ENCODE results near the gene L1CAM. TPM values are rescaled to one million over a fixed set of nuclear protein-coding genes. Genes with fewer than 3 reads are reported as not detected.

The L1CAM gene
- total RNA-seq, 1 donor from 2014 or later: 122 TPM

DNA sequence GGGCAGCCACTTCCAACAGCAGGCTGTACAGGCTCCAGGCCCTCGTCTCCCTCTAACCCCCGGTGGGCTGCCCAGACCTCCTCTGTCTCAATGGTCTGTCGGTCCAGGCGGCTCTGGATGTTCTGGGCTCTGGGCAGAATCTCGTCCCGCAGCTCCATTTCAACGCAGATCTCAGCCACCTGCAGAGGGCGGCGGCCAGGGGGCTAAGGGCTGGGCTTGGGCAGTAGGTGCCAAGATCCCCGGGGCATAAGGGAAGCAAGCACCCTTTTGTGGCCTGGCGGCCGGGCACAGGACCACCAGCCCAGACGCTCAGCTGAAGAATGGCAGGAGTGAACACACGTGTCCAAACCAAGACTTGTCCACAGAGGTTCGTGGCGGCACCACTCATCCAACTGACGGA is 27.7 kb upstream of the L1CAM start:
- Histone ChIP-seq H3K27me3 (ENCODE audit: control insufficient read depth, insufficient read depth, low read length) (no peaks in the 10 kb centered on the region), H3K4me3 (ENCODE audit: low read depth, low read length) (no peak overlapping the region), H3K36me3 (ENCODE audit: control insufficient read depth, insufficient read depth, low read length) (no peaks in the 10 kb centered on the region)
- no peak for DNase-seq (ENCODE audit: low read depth)
- TF ChIP-seq, protein P1, sequence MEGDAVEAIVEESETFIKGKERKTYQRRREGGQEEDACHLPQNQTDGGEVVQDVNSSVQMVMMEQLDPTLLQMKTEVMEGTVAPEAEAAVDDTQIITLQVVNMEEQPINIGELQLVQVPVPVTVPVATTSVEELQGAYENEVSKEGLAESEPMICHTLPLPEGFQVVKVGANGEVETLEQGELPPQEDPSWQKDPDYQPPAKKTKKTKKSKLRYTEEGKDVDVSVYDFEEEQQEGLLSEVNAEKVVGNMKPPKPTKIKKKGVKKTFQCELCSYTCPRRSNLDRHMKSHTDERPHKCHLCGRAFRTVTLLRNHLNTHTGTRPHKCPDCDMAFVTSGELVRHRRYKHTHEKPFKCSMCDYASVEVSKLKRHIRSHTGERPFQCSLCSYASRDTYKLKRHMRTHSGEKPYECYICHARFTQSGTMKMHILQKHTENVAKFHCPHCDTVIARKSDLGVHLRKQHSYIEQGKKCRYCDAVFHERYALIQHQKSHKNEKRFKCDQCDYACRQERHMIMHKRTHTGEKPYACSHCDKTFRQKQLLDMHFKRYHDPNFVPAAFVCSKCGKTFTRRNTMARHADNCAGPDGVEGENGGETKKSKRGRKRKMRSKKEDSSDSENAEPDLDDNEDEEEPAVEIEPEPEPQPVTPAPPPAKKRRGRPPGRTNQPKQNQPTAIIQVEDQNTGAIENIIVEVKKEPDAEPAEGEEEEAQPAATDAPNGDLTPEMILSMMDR (IDR thresholded peaks at IDR 0.05; ENCODE audit: insufficient read depth, low read length, poor library complexity, severe bottlenecking): no peak

DNA sequence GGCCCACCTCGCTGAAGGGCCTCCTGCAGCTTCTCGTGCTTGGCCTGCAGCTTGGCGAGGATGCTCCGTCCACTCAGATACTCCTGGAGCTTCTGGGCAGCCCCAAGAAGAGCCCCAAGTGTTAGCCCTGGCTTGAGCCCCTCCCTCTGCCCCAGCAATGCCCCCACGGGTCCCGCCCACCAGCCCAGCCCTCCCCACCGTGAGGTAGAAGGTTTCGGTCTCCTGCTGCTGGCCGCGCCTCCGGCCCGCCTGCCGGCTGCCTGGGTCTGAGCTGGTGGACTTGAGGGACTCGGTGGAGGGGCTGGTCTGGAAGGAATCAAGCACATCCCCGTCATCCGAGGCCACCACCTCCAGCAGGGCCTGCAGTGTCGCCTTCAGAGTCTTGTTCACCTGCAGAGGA is 27.2 kb upstream of the L1CAM start:
- Histone ChIP-seq H3K36me3 (ENCODE audit: control insufficient read depth, insufficient read depth, low read length) (no peaks in the 10 kb centered on the region), H3K27me3 (ENCODE audit: control insufficient read depth, insufficient read depth, low read length) (no peaks in the 10 kb centered on the region), H3K4me3 (ENCODE audit: low read depth, low read length) (no peak overlapping the region)
- no peak for DNase-seq (ENCODE audit: low read depth)
- TF ChIP-seq, protein P1 (IDR thresholded peaks at IDR 0.05; ENCODE audit: insufficient read depth, low read length, poor library complexity, severe bottlenecking): no peak

DNA sequence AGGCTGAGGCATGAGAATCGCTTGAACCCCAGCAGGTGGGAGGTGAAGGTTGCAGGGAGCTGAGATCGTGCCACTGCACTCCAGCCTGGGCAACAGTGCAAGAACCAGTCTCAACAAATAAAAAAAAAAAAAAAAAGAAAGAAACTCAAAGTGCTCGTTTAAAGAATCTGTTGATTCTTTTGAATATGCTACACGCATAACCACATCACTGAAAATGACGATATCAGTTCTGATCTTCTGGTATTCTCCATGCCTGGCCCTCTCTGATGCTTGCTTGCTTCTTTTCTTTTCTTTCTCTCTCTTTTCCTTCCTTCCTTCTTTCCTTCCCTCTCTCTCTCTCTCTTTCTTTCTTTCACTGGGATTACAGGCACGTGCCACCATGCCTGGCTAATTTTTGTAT is 25.8 kb upstream of the L1CAM start:
- TF ChIP-seq, protein P1 (IDR thresholded peaks at IDR 0.05; ENCODE audit: insufficient read depth, low read length, poor library complexity, severe bottlenecking): no peak
- Histone ChIP-seq H3K27me3 (ENCODE audit: control insufficient read depth, insufficient read depth, low read length) (no peaks in the 10 kb centered on the region), H3K36me3 (ENCODE audit: control insufficient read depth, insufficient read depth, low read length) (no peaks in the 10 kb centered on the region), H3K4me3 (ENCODE audit: low read depth, low read length) (no peak overlapping the region)
- no peak for DNase-seq (ENCODE audit: low read depth)

DNA sequence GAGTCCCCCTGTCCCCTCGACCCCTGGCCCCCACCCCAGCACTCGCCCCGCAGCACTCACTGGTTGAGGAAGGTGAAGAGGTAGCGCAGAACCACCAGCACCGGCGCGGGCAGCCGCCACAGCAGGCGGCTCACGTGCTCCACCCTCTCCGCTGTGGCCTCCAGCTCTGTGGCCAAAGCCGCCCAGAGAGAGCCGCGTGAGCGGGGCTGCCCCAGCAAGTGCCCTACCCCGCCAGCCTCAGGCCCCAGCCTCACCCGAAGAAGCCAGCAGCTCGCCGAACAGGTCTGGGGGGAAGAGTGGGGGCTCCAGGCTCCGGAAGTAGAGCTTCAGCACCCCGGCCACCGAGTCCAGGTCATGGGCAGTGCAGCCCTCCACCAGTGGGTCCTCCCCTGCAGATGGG is 24.5 kb upstream of the L1CAM start:
- TF ChIP-seq, protein P1 (IDR thresholded peaks at IDR 0.05; ENCODE audit: insufficient read depth, low read length, poor library complexity, severe bottlenecking): no peak
- no peak for DNase-seq (ENCODE audit: low read depth)
- no peak overlapping the region for H3K4me3 ChIP-seq (ENCODE audit: low read depth, low read length)
- no peaks in the 10 kb centered on the region for H3K36me3 ChIP-seq (ENCODE audit: control insufficient read depth, insufficient read depth, low read length)
- no peaks in the 10 kb centered on the region for H3K27me3 ChIP-seq (ENCODE audit: control insufficient read depth, insufficient read depth, low read length)

DNA sequence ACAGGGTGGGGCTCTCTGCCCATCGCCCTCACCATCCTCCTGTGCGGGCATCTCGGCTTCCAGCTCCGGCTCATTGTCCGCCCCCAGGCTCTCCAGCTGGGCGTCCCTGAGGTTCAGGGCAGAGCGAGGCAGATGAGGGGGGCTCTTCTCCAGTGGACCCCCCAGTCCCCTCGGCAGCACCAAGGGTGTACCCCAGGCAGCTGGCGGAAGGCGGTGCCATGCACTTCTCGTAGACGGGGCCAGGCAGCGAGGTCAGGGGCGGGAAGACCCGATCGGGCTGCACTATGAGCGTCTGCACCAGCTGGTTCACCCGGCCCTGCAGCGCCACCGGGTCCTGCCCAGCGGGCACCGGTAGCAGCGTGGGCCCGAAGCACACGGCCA is 24.0 kb upstream of the L1CAM start:
- no peak for DNase-seq (ENCODE audit: low read depth)
- Histone ChIP-seq H3K36me3 (ENCODE audit: control insufficient read depth, insufficient read depth, low read length) (no peaks in the 10 kb centered on the region), H3K4me3 (ENCODE audit: low read depth, low read length) (no peak overlapping the region), H3K27me3 (ENCODE audit: control insufficient read depth, insufficient read depth, low read length) (no peaks in the 10 kb centered on the region)
- TF ChIP-seq, protein P1 (IDR thresholded peaks at IDR 0.05; ENCODE audit: insufficient read depth, low read length, poor library complexity, severe bottlenecking): no peak
